Keratinocyte (primary cell): ENCODE results near the gene ACVR1C. TPM values are rescaled to one million over a fixed set of nuclear protein-coding genes. Genes with fewer than 3 reads are reported as not detected.

ENCODE experiments used
- DNase-seq: peaks from one replicate; pipeline ENCODE4 v3.0.0-alpha.2; 2011; ENCODE audit warnings: low read depth, missing footprints, low spot score
- FAIRE-seq: peaks from 2 replicates; lab custom pipeline; 2011; peaks lifted over from hg19 to GRCh38; lab: Jason Lieb, UNC
- H2AFZ ChIP-seq: 2 replicates; pipeline ENCODE4 v1.6.0; 2012; ENCODE audit warnings: low read length, control low read depth, inconsistent platforms; ENCODE audit not compliant: control insufficient read depth
- H3K27ac ChIP-seq: 2 replicates; pipeline ENCODE4 v1.5.1; 2011; ENCODE audit warnings: low read length; ENCODE audit not compliant: control insufficient read depth, insufficient read depth
- H3K27me3 ChIP-seq: 3 replicates; pipeline ENCODE4 v1.6.0; 2011; ENCODE audit warnings: low read length; ENCODE audit not compliant: control insufficient read depth, insufficient read depth; ENCODE audit errors: extremely low read depth
- H3K36me3 ChIP-seq, 2 experiments: 2 replicates in 1 of 2; 3 replicates in 1 of 2; pipeline ENCODE4 v1.5.1; 2011; ENCODE audit warnings: low read length in 2 of 2, mild to moderate bottlenecking in 1 of 2; ENCODE audit not compliant: control insufficient read depth in 2 of 2, insufficient read depth in 2 of 2; ENCODE audit errors: extremely low read depth in 1 of 2
- H3K4me1 ChIP-seq: 3 replicates; pipeline ENCODE4 v1.5.1; 2011; ENCODE audit warnings: low read length; ENCODE audit not compliant: control insufficient read depth, insufficient read depth; ENCODE audit errors: extremely low read depth
- H3K4me2 ChIP-seq: 3 replicates; pipeline ENCODE4 v1.6.0; 2011; ENCODE audit warnings: low read depth, low read length; ENCODE audit not compliant: control insufficient read depth, insufficient read depth; ENCODE audit errors: extremely low read depth
- H3K4me3 ChIP-seq, 3 experiments: fragments of 200-600 bp in 1 of 3; sonication (generic) in 1 of 3; 2 replicates in 2 of 3; 3 replicates in 1 of 3; pipeline ENCODE4 v1.5.1; 2011 to 2016; ENCODE audit warnings: low read length in 3 of 3, mild to moderate bottlenecking in 3 of 3, control low read depth in 2 of 3, inconsistent platforms in 1 of 3, low read depth in 1 of 3, mixed read lengths in 1 of 3, mixed run types in 1 of 3, moderate library complexity in 1 of 3; ENCODE audit not compliant: control insufficient read depth in 2 of 3, insufficient read depth in 2 of 3; ENCODE audit errors: extremely low read depth in 1 of 3
- H3K79me2 ChIP-seq: 2 replicates; pipeline ENCODE4 v1.6.0; 2012; ENCODE audit warnings: low read length; ENCODE audit not compliant: control insufficient read depth, insufficient read depth
- H3K9ac ChIP-seq: 3 replicates; pipeline ENCODE4 v1.6.0; 2011; ENCODE audit warnings: low read length; ENCODE audit not compliant: control insufficient read depth, insufficient read depth; ENCODE audit errors: extremely low read depth
- H3K9me1 ChIP-seq: 3 replicates; pipeline ENCODE4 v1.6.0; 2011; ENCODE audit warnings: low read length; ENCODE audit not compliant: control insufficient read depth, insufficient read depth; ENCODE audit errors: extremely low read depth
- H3K9me3 ChIP-seq: 2 replicates; pipeline ENCODE4 v1.5.1; 2012; ENCODE audit warnings: low read depth, low read length; ENCODE audit not compliant: control insufficient read depth
- H4K20me1 ChIP-seq: 3 replicates; pipeline ENCODE4 v1.6.0; 2011; ENCODE audit warnings: low read length; ENCODE audit not compliant: control insufficient read depth, insufficient read depth; ENCODE audit errors: extremely low read depth
- EZH2 ChIP-seq: IDR thresholded peaks from one replicate; pipeline ENCODE4 v1.6.1; 2012; ENCODE audit warnings: inconsistent platforms, mild to moderate bottlenecking, low read length, moderate library complexity
- dilution Hi-C: fragments of 300-500 bp; cut with MboI; formaldehyde crosslinking; loops from one replicate; pipeline ENCODE4 v1.7.0; 2020; ENCODE audit warnings: low sequenced_read_pairs; ENCODE audit not compliant: extremely low pct_ligation_motif_present
- polyA plus RNA-seq, 5 experiments: library from polyadenylated mRNA; depleted of rRNA in 3 of 5; stranded (reverse) in 3 of 5; stranded (forward) in 1 of 5; unstranded in 1 of 5; fragments of >200 nt; gene quantifications; 1 replicate in 1 of 5; 2 replicates in 3 of 5; 3 replicates in 1 of 5; pipeline versions ENCODE4 v1.2.1 to v1.2.3, GENCODE V29; 2011 to 2012; ENCODE audit warnings: missing spikeins in 2 of 5, low read depth in 1 of 5, low replicate concordance in 1 of 5
- TF ChIP-seq, protein P1 (sequence below), 3 experiments: IDR thresholded peaks in 1 of 3; conservative IDR thresholded peaks in 1 of 3; optimal IDR thresholded peaks in 1 of 3; 2 replicates in 2 of 3; 3 replicates in 1 of 3; pipeline versions ENCODE3 to v1.5.1; 2011; ENCODE audit warnings: low read length in 3 of 3, mild to moderate bottlenecking in 3 of 3, moderate library complexity in 2 of 3, control low read depth in 1 of 3, inconsistent platforms in 1 of 3; ENCODE audit not compliant: insufficient read depth in 2 of 3; ENCODE audit errors: extremely low read depth in 1 of 3

Gene ACVR1C
- polyA plus RNA-seq, 1 donor (not counting 4 experiments of a cell fraction or from before 2014, with no cell fraction given) = 0.20 TPM

DNA sequence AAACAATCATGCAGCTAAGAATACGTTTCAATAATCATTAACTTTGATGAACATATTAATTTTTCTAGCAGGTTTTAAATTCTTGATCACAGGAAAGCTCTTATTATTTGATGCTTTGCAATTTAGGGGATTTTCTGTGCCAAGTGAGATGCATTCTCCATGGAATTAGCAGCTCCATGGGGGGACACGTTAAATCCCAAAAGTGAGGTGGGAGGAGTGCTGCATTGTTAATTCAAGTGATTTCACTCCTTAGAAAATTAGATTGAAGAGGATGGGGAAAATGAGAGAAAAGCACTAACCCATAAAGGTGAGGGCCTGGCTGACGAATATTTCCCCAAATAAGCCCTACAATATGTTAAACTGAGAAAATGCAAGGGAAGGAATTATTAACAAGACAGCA lies 69.2 kb downstream of the ACVR1C start:
- H3K79me2 ChIP-seq = no peaks in the 10 kb centered on the region
- no peak for FAIRE-seq
- H3K9me1 ChIP-seq = no peaks in the 10 kb centered on the region
- no peak overlapping the region for H3K4me2 ChIP-seq
- no peaks in the 10 kb centered on the region for H3K27me3 ChIP-seq
- DNase-seq = no peak
- no peaks in the 10 kb centered on the region for H3K4me1 ChIP-seq
- no peak overlapping the region for H3K4me3 ChIP-seq
- TF ChIP-seq, protein P1, sequence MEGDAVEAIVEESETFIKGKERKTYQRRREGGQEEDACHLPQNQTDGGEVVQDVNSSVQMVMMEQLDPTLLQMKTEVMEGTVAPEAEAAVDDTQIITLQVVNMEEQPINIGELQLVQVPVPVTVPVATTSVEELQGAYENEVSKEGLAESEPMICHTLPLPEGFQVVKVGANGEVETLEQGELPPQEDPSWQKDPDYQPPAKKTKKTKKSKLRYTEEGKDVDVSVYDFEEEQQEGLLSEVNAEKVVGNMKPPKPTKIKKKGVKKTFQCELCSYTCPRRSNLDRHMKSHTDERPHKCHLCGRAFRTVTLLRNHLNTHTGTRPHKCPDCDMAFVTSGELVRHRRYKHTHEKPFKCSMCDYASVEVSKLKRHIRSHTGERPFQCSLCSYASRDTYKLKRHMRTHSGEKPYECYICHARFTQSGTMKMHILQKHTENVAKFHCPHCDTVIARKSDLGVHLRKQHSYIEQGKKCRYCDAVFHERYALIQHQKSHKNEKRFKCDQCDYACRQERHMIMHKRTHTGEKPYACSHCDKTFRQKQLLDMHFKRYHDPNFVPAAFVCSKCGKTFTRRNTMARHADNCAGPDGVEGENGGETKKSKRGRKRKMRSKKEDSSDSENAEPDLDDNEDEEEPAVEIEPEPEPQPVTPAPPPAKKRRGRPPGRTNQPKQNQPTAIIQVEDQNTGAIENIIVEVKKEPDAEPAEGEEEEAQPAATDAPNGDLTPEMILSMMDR (optimal IDR thresholded peaks at IDR 0.05 in 1 of 3, IDR thresholded peaks at IDR 0.05 in 1 of 3, conservative IDR thresholded peaks at IDR 0.05 in 1 of 3; ENCODE audit: extremely low read depth in 1 of 3, insufficient read depth in 2 of 3, low read length in 3 of 3) = no peak
- TF ChIP-seq EZH2 = no peak
- H3K9ac ChIP-seq = no peak overlapping the region
- H4K20me1 ChIP-seq = no peaks in the 10 kb centered on the region
- H3K9me3 ChIP-seq = no peaks in the 10 kb centered on the region
- no peaks in the 10 kb centered on the region for H3K36me3 ChIP-seq
- H3K27ac ChIP-seq = no peak overlapping the region
- no peak overlapping the region for H2AFZ ChIP-seq
- dilution Hi-C loops = no loop called here

DNA sequence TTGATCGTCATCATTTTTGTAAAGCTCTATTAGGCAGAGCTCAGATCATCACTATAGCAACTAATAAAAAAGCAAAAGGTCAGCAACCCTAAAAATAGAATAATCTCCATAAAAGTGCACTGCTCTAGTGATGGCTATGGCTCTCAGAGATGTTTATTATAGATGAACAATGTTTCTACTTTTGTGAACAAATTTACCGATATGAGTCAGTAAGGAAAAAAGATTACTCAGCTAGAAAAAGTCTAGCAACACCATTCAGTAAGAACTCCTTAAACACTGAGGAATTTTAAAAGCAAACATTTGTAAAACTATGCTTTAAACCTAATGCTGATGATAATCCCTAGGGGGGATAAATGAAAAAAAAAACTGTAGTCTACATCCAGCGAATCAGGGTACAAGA lies 69.6 kb downstream of the ACVR1C start:
- dilution Hi-C loops = no loop called here
- DNase-seq (no peak), FAIRE-seq (no peak)
- no peaks in the 10 kb centered on the region for H4K20me1 ChIP-seq
- H3K79me2 ChIP-seq = no peaks in the 10 kb centered on the region
- no peak overlapping the region for H3K27ac ChIP-seq
- no peaks in the 10 kb centered on the region for H3K9me1 ChIP-seq
- TF ChIP-seq EZH2 = no peak
- TF ChIP-seq, protein P1 (optimal IDR thresholded peaks at IDR 0.05 in 1 of 3, IDR thresholded peaks at IDR 0.05 in 1 of 3, conservative IDR thresholded peaks at IDR 0.05 in 1 of 3; ENCODE audit: extremely low read depth in 1 of 3, insufficient read depth in 2 of 3, low read length in 3 of 3) = no peak
- H3K4me1 ChIP-seq = no peaks in the 10 kb centered on the region
- H3K27me3 ChIP-seq = no peaks in the 10 kb centered on the region
- no peaks in the 10 kb centered on the region for H3K9me3 ChIP-seq
- no peak overlapping the region for H3K4me3 ChIP-seq
- no peaks in the 10 kb centered on the region for H3K36me3 ChIP-seq
- H3K9ac ChIP-seq = no peak overlapping the region
- no peak overlapping the region for H2AFZ ChIP-seq
- no peak overlapping the region for H3K4me2 ChIP-seq
